DOHH2 (cell line): ENCODE measurements around the gene GYG1.

Source experiments
- H3F3A ChIP-seq: fragments of 200-600 bp; sonication (generic), shearing (Covaris generic); 2 replicates; pipeline ENCODE4 v1.6.0; 2016; ENCODE audit warnings: antibody characterized with exemption, mild to moderate bottlenecking; ENCODE audit not compliant: control insufficient read depth, insufficient read depth
- H3K27ac ChIP-seq: fragments of 200-600 bp; sonication (generic); 2 replicates; pipeline ENCODE4 v1.5.1; 2014; ENCODE audit warnings: low read depth, mild to moderate bottlenecking, low read length, moderate library complexity
- H3K27me3 ChIP-seq: fragments of 200-600 bp; sonication (generic); 2 replicates; pipeline ENCODE4 v1.6.1; 2014; ENCODE audit warnings: mild to moderate bottlenecking, low read length, mixed read lengths; ENCODE audit not compliant: control insufficient read depth
- H3K36me3 ChIP-seq: fragments of 200-600 bp; sonication (generic); 2 replicates; pipeline ENCODE4 v1.6.1; 2014; ENCODE audit warnings: mild to moderate bottlenecking, low read length, moderate library complexity, mixed read lengths; ENCODE audit not compliant: control insufficient read depth
- H3K4me1 ChIP-seq: fragments of 200-600 bp; sonication (generic); 2 replicates; pipeline ENCODE4 v1.6.1; 2014; ENCODE audit warnings: mild to moderate bottlenecking, low read length, mixed read lengths; ENCODE audit not compliant: control insufficient read depth
- H3K4me2 ChIP-seq: fragments of 200-600 bp; sonication (generic); 2 replicates; pipeline ENCODE4 v1.6.0; 2014; ENCODE audit warnings: mild to moderate bottlenecking, low read length, moderate library complexity
- H3K4me3 ChIP-seq: fragments of 200-600 bp; sonication (generic); 2 replicates; pipeline ENCODE4 v1.5.1; 2014; ENCODE audit warnings: mild to moderate bottlenecking, low read length, mixed read lengths
- H3K79me2 ChIP-seq: fragments of 200-600 bp; sonication (generic); 2 replicates; pipeline ENCODE4 v1.6.1; 2014; ENCODE audit warnings: mild to moderate bottlenecking, low read length, mixed read lengths; ENCODE audit not compliant: control insufficient read depth
- H3K9me2 ChIP-seq: fragments of 200-600 bp; sonication (generic); replicated peaks from 2 replicates; pipeline ENCODE4 v1.6.1; 2014; ENCODE audit warnings: mild to moderate bottlenecking, low read length, mixed read lengths; ENCODE audit not compliant: control insufficient read depth
- H3K9me3 ChIP-seq: fragments of 200-600 bp; sonication (generic); 2 replicates; pipeline ENCODE4 v1.6.1; 2014; ENCODE audit warnings: antibody characterized with exemption, low read length, mixed read lengths; ENCODE audit not compliant: control insufficient read depth, insufficient read depth
- H4K20me1 ChIP-seq: fragments of 200-600 bp; sonication (generic); 2 replicates; pipeline ENCODE4 v1.6.0; 2014; ENCODE audit warnings: low read depth, mild to moderate bottlenecking, antibody characterized with exemption, low read length, moderate library complexity; ENCODE audit not compliant: control insufficient read depth, insufficient read depth
- EZH2phosphoT487 ChIP-seq: fragments of 200-600 bp; sonication (generic); IDR thresholded peaks from 2 replicates; pipeline ENCODE4 v1.6.1; 2017; ENCODE audit warnings: borderline replicate concordance, mild to moderate bottlenecking, antibody characterized with exemption, low read length, moderate library complexity, mixed read lengths
- TF ChIP-seq, protein P1 (sequence below): fragments of 200-600 bp; sonication (generic); IDR thresholded peaks from one replicate; pipeline ENCODE4 v1.5.1; 2014; ENCODE audit warnings: antibody characterized with exemption, mild to moderate bottlenecking, low read depth, low read length; ENCODE audit not compliant: poor library complexity, severe bottlenecking

GYG1 gene

GRCh38 chr3:149016242-149016641 lies 24.9 kb downstream of the GYG1 start:
- TF ChIP-seq, protein P1, sequence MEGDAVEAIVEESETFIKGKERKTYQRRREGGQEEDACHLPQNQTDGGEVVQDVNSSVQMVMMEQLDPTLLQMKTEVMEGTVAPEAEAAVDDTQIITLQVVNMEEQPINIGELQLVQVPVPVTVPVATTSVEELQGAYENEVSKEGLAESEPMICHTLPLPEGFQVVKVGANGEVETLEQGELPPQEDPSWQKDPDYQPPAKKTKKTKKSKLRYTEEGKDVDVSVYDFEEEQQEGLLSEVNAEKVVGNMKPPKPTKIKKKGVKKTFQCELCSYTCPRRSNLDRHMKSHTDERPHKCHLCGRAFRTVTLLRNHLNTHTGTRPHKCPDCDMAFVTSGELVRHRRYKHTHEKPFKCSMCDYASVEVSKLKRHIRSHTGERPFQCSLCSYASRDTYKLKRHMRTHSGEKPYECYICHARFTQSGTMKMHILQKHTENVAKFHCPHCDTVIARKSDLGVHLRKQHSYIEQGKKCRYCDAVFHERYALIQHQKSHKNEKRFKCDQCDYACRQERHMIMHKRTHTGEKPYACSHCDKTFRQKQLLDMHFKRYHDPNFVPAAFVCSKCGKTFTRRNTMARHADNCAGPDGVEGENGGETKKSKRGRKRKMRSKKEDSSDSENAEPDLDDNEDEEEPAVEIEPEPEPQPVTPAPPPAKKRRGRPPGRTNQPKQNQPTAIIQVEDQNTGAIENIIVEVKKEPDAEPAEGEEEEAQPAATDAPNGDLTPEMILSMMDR, result no peak
- no peak for TF ChIP-seq EZH2phosphoT487
- Histone ChIP-seq H3F3A (no peaks in the 10 kb centered on the region), H4K20me1 (no peaks in the 10 kb centered on the region), H3K79me2 (no peaks in the 10 kb centered on the region), H3K4me2 (no peak overlapping the region), H3K4me3 (no peak overlapping the region), H3K27me3 (no peaks in the 10 kb centered on the region), H3K9me2 (no peaks in the 10 kb centered on the region), H3K4me1 (no peaks in the 10 kb centered on the region), H3K36me3 (peaks cover 46% of the 10 kb centered on the region), H3K27ac (no peak overlapping the region), H3K9me3 (no peaks in the 10 kb centered on the region)

DNA sequence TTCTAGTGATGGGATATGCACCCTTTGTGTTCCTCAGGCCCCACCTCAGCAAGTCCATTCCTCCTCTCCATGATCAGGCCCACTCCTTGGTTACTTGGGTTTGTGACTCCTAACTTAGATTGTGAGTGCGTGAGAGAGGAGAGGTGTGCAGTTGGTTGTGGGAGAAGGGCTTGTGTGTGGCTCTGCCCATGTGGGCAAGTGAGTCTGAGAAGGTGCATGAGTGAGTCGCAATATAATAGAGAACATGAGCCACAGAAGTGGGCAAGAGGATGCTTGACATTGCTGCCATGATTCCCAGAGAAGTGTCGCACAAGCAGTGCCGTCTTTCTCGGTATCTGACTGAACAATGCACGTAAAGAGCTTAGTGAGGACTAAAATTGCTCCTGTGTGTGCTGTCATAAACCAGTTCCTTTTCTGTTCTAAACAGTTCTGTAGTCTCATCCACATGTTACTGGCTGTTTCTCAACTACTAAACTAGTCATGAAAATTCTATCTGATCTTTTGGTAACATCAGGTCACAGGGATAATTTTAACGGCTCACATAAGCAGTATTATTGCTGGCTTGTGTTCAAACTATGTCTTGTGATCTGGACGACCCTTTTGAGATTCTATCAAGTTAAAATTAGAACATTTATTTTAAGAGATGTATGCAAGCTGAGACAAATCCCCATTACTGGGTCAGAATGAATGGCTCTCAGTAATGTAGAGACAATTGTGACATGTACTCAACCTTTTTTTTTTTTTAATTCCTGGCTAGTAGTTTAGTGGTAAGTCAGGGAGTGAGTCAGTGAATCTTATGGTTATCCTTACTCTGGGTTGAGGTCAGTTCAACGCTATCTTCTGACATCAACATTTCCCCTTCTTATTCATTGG lies 25.6 kb downstream of the GYG1 start:
- H3K79me2 ChIP-seq, result no peaks in the 10 kb centered on the region
- peaks cover 43% of the 10 kb centered on the region for H3K36me3 ChIP-seq
- no peaks in the 10 kb centered on the region for H3K9me3 ChIP-seq
- no peaks in the 10 kb centered on the region for H3K4me1 ChIP-seq
- H3F3A ChIP-seq, result no peaks in the 10 kb centered on the region
- TF ChIP-seq EZH2phosphoT487, result no peak
- TF ChIP-seq, protein P1, result no peak
- no peak overlapping the region for H3K4me3 ChIP-seq
- no peaks in the 10 kb centered on the region for H4K20me1 ChIP-seq
- no peaks in the 10 kb centered on the region for H3K27me3 ChIP-seq
- H3K4me2 ChIP-seq, result no peak overlapping the region
- no peak overlapping the region for H3K27ac ChIP-seq
- H3K9me2 ChIP-seq, result no peaks in the 10 kb centered on the region

- Histone ChIP-seq H3K4me2 (no peak overlapping the region), H3K9me2 (no peaks in the 10 kb centered on the region), H3K4me1 (no peaks in the 10 kb centered on the region), H3K79me2 (no peaks in the 10 kb centered on the region), H3K27ac (no peak overlapping the region), H4K20me1 (no peaks in the 10 kb centered on the region), H3K36me3 (peaks cover 47% of the 10 kb centered on the region), H3F3A (no peaks in the 10 kb centered on the region), H3K27me3 (no peaks in the 10 kb centered on the region), H3K9me3 (no peaks in the 10 kb centered on the region), H3K4me3 (no peak overlapping the region)
- TF ChIP-seq, protein P1, result no peak
- no peak for TF ChIP-seq EZH2phosphoT487
These were observed 26.9 kb downstream of the GYG1 start for GRCh38 chr3:149018247-149018646.
